Skeletal muscle cell (primary cell): Measurements from ENCODE around the gene ARL9.
"Not testable (repeated sequence)": the region's sequence is repeated elsewhere in the genome, so short reads cannot be mapped to it uniquely, and the experiment has no call there.

Source experiments
- DNase-seq: peaks from one replicate; pipeline ENCODE4 v3.0.0-alpha.2; 2010; ENCODE audit warnings: low read depth
- H3K4me3 ChIP-seq: 2 replicates; pipeline ENCODE4 v1.5.1; 2011; ENCODE audit warnings: low read depth, mild to moderate bottlenecking, control low read depth, low read length, moderate library complexity

ARL9 gene

GRCh38 chr4:56505269-56506130 is at the start of gene ARL9:
Gene ARL9, plus strand, starts transcription at chr4:56505791. Its CDS starts 72 bp downstream, at chr4:56505863.
- DNase-seq, result peak; percentile 20
- H3K4me3 ChIP-seq, result peak within 1 kb of the TSS; percentile 61

GRCh38 chr4:56460085-56460484 is 45.5 kb upstream of the ARL9 start:
- no peak overlapping the region for H3K4me3 ChIP-seq
- no peak for DNase-seq

GRCh38 chr4:56462157-56462556 is 43.4 kb upstream of the ARL9 start:
- H3K4me3 ChIP-seq, result no peak overlapping the region
- no peak for DNase-seq

- H3K4me3 ChIP-seq, result no peak overlapping the region
- DNase-seq, result no peak
These were observed 41.9 kb upstream of the ARL9 start for GRCh38 chr4:56463711-56464110.

- no peak for DNase-seq
- no peak overlapping the region for H3K4me3 ChIP-seq
These were observed 41.0 kb upstream of the ARL9 start for GRCh38 chr4:56464581-56464980.

GRCh38 chr4:56465599-56466295 is 39.8 kb upstream of the ARL9 start:
- DNase-seq, result no peak
- H3K4me3 ChIP-seq, result peak overlapping the region; percentile 98

- H3K4me3 ChIP-seq, result peak overlapping the region; percentile 98
- not testable (repeated sequence) for DNase-seq
These were observed 39.3 kb upstream of the ARL9 start for GRCh38 chr4:56466296-56466761.

GRCh38 chr4:56466910-56467283 is 38.7 kb upstream of the ARL9 start:
- DNase-seq, result no peak
- H3K4me3 ChIP-seq, result peak overlapping the region; percentile 98

GRCh38 chr4:56467284-56468096 is 38.1 kb upstream of the ARL9 start, which contains the start of gene SRP72:
Gene SRP72, plus strand, starts transcription at chr4:56467617. Its CDS starts 19 bp downstream, at chr4:56467636.
- DNase-seq, result peak; percentile 58
- H3K4me3 ChIP-seq, result peak within 1 kb of the TSS; percentile 98

GRCh38 chr4:56468097-56468422 is 37.5 kb upstream of the ARL9 start:
- peak overlapping the region; percentile 98 for H3K4me3 ChIP-seq
- DNase-seq, result no peak

- no peak overlapping the region for H3K4me3 ChIP-seq
- DNase-seq, result no peak
These were observed 35.9 kb upstream of the ARL9 start for GRCh38 chr4:56469489-56470210.

- no peak overlapping the region for H3K4me3 ChIP-seq
- DNase-seq, result no peak
These were observed 29.7 kb upstream of the ARL9 start for GRCh38 chr4:56475917-56476316.

GRCh38 chr4:56477192-56477702 is 28.3 kb upstream of the ARL9 start:
- H3K4me3 ChIP-seq, result no peak overlapping the region
- no peak for DNase-seq

- H3K4me3 ChIP-seq, result no peak overlapping the region
- DNase-seq, result no peak
These were observed 24.9 kb upstream of the ARL9 start for GRCh38 chr4:56480691-56481090.

- no peak overlapping the region for H3K4me3 ChIP-seq
- DNase-seq, result no peak
These were observed 9.3 kb upstream of the ARL9 start for GRCh38 chr4:56496241-56496640.

- no peak for DNase-seq
- no peak overlapping the region for H3K4me3 ChIP-seq
These were observed 5.5 kb downstream of the ARL9 start for GRCh38 chr4:56511098-56511497.

GRCh38 chr4:56512166-56512565 is 6.6 kb downstream of the ARL9 start:
- H3K4me3 ChIP-seq, result no peak overlapping the region
- DNase-seq, result peak; percentile 3

GRCh38 chr4:56513517-56513916 is 7.9 kb downstream of the ARL9 start:
- DNase-seq, result no peak
- no peak overlapping the region for H3K4me3 ChIP-seq
